ENCODE results near the gene KRT17.
A peak's percentile ranks its signal among the peaks of the same experiment; 100 is the strongest.
"Not testable (repeated sequence)": the region's sequence is repeated elsewhere in the genome, so short reads cannot be mapped to it uniquely, and the experiment has no call there.

Gene KRT17

DNA sequence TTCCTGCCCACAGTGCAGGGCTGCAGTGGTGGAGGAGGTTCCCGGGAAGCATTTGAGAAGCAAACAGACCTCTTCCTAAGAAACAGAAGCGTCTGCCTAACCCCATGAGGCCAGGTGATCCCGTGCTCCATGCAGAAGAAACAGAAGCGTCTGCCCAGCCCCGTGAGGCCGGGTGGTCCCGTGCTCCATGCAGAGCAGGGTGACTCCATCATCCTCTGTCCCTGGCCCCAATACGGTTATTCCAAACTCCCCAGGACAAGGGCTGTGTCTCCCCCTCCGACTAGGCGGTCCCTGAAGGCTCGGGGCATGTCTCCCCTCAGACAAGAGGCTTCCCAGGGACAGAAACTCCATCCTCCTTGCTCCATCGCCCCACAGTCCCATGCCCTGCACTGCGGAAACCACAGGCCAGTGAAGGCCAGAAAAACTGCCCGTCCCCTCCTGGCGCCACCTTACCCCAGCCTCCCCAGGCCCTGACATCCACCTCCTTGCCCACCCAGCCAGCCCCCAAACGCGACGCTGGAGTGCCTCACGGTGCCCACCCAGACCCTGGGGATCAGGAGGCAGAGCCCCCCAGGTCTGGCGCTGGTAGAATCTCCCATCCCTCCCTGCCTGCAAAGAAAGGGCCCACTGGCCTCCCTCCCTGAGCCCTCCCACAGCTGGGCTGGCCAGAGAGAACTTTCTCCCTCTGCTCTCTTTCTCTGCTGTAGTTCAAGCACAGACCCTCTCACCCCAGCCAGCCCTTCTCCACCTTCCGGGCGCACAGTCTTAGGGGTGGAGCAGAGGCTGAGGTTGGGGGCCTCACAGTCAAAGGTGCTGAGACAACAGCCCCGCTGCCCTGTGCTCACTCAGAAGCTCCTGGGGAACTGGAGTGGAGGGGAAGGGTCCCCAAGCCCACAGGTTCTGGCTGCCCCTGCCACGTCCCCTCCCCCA lies 30.6 kb upstream of the KRT17 start:
- DNase-seq (ENCODE audit: low read depth in 2 of 2, low spot score in 1 of 2) = no peak

DNA sequence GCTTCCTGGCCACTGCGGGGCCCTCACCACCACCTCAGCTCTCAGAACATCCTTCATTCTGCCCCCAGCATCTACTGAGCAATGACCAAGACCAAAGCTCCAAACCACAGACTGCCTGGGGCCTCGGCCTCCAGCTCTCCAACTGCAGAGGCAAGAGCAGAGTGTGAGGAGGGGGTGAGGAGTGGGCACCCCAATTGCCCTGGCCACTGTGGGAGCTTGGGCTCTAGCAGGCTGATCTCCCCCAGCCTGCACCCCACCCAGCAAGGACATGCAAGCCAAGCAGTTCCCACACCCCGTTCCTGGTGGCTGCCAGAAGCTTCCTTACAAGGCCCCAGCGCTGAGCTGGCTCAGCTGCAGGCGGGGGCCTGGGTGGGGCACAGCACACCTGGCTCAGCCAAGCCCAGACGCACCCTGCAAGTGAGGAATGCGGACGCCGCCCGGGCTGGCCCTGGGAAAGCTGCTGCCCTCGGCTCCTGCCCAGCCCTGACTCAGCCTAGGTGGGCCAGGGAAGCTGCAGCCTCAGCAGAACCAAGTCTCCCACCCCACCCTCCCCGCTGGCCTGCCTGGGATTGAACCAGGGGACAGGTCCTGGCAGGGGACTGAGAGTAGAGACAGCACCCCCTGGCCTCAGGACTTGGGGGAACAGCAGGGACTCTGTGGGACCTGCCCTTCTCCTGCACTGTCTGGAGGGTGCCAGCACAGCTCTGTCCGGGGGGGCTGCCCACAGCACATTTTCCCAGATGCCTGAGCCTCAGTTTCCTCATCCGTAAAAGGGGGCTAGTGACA lies 29.7 kb upstream of the KRT17 start:
- no peak for DNase-seq (ENCODE audit: low read depth in 2 of 2, low spot score in 1 of 2)

DNA sequence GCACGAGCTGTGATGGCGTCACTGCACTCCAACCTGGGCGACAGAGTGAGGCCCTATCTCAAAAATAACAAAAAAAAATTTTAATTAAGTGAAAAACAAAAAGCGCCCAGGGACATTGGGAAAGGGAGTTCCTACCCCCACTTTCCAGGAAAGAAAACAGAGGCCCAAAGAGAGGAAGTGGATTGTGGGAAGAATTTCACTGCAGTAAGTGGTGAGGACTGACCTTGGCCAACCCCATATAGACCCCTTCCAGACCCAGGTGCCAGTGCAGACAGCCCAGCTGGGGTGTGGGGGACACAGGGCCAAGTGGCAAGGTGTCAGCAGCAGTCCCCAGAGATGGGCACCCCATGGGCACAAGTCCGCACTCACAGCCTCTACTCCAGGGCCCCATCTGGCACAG lies 29.0 kb upstream of the KRT17 start:
- DNase-seq (ENCODE audit: low read depth in 2 of 2, low spot score in 1 of 2) = no peak

DNA sequence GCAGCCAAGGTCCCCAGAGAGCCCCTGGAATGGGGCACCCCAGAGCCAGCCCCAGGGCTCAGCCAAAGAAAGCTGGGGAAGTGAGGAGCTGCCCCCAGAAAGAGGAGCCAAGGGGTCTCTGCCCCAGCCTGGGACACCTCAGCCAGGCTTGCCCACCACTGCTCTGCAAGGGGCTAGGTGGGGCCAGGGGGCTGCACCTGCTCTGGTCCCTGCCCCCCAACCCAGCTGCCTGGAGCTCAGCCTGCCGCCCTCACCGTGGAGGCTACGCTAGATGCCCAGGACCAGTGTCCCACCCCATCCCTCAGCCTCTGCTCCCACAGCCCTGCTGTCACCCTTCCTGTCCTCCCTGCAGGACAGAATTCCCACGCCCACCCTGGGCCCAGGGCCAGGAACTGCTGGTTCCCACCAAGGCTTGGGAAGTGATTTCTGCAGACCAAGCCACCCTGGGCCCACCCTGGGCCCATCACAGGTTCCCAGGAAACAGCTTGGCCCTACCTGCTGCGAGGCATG lies 28.1 kb upstream of the KRT17 start:
- no peak for DNase-seq (ENCODE audit: low read depth in 2 of 2, low spot score in 1 of 2)

DNA sequence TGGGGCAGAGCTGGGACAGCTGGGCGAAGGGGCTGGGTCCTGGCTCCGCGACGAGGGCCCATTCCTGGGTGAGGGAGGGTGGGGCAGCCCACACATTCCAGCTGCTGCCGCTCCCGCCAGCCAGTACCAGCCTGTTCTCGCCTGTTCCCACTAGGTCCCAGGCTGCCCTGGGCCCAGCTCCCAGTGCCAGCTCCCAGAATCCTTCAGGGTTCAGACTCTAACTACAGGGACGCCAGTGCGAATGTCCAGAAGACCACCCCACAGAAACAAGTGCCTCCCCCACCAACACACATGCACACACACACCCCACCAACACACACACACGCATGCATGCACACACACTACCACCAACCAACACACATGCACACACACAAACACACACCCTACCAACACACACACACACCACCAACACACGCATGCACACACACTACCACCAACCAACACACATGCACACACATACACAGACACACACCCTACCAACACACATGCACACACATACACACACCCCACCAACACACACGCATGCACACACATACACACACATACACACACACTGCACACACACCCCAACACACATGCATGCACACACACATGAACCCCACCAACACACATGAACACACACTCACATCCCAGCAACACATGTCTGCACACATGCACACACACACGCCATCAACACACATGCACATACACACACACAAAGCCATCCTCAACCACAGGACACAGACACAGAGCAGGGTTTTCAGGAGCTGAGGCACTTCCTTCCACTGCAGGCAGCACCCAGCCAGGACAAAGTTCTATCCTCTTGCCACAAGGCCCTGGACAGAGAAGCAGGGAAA lies 27.5 kb upstream of the KRT17 start:
- no peak for DNase-seq (ENCODE audit: low read depth in 2 of 2, low spot score in 1 of 2)

DNA sequence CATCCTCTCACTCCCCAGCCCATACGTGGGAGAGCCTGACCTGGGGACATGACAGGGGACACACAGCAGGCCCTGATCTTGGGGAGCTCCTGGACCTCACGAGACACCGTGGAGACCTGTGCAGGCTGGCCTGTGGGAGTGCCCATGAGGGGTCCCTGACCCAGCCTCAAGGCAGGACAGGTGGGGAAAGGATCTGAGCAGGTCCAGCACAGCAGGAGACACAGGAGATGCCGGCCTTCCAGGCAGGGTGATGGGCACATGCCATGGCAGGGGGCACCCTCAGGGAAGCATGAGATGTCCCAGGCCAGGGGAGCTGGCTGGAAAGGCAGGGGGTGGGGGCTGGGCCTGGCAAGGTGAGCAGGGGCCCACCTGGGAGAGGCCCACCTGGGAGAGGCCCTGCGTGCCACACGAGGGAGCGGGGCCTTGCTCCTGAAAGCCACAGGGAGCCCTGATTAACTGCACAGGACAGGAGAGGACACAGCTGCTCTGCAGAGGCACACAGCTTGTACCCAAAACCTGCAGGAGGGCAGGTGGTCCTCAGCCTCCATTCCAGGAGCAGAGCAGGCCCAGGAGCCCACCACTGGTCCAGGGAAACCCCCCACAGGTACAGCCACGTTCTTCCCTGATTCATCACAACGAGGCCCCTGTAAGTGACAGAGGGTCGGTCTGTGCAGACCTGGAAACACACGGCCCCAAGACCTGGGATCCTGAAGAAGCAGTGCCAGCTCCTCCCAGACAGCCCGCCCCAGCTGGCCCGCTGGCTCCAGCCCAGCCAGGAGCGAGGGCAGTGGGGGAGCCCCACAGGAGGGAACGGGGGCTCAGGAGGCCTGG lies 26.6 kb upstream of the KRT17 start:
- no peak for DNase-seq (ENCODE audit: low read depth in 2 of 2, low spot score in 1 of 2)

DNA sequence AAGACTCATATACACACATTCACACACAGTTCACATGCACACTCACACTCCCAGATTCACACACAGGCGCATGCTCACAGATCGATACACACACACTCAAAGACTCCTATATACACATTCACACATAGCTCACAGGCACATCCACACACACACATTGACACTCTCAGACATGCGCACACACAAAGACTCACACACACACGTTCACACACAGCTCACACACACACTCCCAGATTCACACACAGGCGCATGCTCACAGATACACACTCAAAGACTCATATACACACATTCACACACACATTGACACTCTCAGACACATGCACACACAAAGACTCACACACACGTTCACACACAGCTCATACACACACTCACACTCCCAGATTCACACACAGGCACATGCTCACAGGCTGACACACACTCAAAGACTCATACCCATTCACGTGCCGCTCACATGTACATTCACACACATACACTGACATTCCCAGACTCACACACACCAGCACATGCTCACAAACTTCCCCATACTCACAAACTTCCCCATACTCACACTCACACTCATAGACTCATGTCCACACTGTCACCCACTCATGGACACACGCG lies 25.6 kb upstream of the KRT17 start:
- DNase-seq (ENCODE audit: low read depth in 2 of 2, low spot score in 1 of 2) = no peak

DNA sequence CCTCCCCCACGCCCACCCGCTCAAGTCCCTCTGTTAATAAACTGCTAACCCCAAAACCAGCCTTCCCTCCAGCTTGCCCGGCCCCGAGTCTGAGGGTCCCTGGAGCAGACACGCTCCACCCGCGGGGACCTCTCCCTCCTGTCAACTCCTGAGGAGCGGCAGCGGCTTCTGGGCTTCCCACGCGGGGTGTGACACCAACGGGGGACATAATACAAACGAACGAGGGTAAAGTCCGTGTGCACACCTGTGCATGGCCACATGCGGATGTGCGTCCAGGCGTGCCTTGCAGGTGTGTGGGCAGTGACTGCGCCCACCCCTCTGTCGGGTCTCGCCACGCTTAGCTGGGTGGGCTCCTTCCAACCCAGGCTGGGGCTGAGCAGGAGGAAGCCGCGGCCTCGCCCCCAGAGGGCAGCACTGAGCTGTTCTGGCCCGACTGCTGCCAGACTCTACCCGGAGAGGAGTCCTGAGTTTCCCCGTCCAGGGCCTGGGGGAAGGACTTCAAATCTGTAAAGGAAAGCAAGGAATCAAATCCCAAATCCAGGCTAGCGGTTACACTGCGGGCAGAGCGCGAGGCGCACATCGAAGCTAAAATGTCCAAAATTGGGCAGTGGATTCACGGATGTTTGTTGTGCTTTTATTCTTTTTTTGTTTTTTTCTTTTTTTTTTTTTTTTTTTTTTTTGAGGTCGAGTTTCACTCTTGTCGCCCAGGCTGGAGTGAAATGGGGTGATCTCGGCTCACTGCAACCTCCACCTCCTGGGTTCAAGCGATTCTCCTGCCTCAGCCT lies 24.2 kb upstream of the KRT17 start:
- DNase-seq (ENCODE audit: low read depth in 2 of 2, low spot score in 1 of 2) = peak; percentile 53 to 69

DNA sequence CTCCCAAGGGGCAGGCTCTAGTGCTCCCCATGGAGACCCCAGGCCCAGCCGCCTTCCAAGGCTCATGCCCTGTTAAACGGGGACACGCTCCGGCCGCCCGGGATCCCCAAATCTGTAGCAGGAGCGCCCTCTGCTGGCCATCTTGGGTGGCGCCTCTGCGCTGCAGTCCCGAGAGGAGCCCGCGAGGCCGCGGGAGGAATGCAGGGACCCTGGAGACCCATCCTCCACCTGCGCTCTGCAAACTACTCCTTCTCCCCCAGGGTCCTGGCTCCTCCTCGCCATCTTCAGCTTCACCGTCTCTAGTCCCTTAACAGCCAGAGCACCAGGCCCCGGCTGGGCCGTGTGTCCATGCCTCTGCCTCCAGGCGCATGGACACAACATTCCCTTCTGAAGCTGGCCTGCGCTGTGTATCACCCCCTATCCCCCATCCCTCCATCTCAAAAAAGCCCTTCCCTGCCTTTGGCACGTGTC lies 23.6 kb upstream of the KRT17 start:
- DNase-seq (ENCODE audit: low read depth in 2 of 2, low spot score in 1 of 2) = peak; percentile 71 to 85

DNA sequence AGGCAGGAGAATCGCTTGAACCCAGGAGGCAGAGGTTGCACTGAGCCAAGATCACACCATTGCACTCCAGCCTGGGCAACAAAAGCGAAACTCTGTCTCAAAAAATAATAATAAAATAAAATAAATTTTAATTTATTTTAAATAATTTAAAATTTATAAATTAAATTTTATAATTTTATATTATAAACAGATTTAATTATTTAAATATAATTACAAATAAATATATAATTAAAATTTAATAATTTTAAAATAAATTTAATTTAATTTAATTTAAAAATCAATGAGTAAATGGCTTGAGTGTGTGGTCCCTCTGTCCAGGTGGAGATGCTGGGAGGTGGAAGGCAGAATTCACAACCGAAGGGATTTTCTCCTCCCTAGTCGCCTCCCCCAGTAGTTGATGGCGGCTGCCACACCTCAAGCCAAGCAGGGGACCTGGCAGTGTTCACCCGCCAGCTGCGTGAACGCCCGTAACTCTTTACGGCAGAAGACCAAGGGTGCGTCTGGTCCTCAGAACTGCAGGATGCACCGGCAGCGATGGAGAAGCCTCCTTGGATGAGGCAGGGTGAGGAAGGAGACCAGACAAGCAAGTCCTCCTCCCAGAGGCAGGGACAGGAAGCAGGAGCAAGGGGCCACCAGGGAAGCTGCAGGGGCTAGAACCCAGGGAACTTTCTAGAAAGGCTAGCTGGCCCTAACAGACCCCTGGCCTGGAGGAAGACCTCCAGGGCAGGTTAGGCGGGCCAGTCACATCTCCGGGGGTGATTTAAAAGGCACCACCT lies 22.9 kb upstream of the KRT17 start:
- no peak for DNase-seq (ENCODE audit: low read depth in 2 of 2, low spot score in 1 of 2)

DNA sequence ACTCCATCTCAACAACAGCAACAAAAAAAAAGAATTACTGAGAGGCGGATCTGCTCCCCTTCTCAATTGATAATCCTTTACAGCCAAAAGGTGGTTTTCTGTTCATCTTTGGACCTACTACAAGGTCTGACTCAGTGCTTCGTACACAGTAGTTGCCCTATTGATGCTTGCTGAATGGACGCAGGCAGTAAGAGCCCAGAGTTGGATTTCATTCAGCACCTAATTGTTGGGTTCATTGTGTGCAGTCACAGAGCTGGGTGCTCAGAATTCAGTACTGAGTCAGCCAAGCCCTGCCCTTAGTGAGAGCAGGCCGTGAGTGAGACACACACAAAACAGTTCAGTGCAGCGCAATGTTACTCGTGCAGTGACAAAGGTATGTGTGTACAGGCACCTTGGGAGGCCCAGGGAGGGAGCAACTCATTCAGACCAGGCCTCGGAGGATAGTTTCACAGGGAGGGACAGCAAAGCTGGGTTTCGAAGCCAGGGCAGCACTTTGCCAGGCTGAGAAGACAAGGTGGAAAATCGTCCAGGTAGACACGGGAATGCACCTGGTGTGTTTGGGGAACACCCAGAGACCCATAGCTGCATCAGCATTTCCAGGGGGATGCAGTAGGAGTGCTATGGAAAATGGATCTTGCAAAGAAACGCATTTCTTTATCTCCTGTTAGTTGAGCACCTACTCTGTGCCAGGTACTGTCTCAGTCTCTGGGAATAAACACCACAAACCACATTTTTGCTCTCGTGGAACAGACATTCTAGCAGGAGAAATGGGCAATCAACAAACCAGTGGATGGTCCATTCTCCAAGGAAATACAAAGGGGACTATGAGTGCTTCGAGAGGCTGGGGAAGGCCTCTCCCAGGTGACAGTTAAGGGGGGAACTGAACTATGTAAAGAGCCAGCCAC lies 18.1 kb upstream of the KRT17 start:
- no peak for DNase-seq (ENCODE audit: low read depth in 2 of 2, low spot score in 1 of 2)

DNA sequence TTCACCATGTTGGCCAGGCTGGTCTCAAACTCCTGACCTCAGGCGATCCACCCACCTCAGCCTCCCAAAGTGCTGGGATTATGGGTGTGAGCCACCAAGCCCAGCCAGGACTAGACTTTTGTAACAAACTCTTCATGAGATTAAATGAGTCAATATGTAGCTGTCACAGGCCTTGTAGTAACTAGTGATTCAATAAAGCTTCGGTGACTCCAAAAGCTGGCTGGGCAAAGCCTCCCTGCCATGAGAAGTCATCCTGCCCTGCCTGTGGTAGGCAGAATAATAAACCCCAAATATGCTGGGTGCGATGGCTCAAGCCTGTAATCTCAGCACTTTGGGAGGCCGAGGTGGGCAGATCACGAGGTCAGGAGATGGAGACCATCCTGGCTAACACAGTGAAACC lies 16.2 kb upstream of the KRT17 start:
- not testable (repeated sequence) for DNase-seq (ENCODE audit: low read depth in 2 of 2, low spot score in 1 of 2)

DNA sequence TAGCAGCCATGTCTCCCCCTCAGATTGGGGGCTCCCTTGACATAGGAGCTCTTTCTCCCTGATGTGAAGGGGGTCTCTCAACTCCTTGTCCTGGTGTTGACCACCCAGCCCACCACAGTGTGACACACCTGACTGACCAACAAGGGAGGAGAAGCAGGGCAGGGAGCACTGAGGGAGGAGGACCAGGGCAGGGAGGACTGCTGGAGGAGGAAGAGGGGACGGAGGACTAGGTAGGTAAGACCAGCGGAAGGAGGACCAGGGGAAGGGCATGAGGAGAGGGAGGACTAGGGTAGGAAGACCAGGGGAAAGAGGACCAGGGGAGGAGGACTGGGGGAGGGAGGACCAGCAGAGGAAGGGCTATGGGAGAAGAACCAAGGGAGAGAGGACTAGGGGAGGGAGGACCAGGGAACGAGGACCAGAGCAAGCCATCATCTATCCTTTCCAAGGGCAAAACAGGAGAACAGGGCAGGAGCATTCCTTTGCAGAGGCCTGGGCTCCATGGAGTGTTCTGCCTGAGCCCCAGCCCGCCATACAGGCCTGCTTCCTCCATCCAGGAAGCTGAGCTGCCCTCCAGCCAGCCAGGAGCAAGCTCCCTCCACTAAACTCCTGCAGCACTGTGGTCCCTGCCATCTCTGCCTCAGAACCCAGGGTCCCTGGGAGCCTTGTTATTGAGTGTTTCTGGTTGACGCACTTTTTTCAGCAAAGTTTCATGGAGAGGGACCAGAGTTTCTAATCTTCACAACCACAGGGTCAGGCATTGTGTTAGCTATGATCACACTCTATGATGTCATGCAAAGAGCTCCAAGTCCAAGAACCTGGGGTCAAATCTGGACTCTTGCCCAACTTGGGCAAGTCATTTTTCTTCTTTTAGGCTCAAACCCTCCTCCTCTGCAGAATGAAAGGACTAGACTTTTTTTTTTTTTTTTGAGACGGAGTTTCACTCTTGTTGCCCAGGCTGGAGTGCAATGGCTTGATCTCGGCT lies 15.4 kb upstream of the KRT17 start:
- DNase-seq (ENCODE audit: low read depth in 2 of 2, low spot score in 1 of 2) = no peak

DNA sequence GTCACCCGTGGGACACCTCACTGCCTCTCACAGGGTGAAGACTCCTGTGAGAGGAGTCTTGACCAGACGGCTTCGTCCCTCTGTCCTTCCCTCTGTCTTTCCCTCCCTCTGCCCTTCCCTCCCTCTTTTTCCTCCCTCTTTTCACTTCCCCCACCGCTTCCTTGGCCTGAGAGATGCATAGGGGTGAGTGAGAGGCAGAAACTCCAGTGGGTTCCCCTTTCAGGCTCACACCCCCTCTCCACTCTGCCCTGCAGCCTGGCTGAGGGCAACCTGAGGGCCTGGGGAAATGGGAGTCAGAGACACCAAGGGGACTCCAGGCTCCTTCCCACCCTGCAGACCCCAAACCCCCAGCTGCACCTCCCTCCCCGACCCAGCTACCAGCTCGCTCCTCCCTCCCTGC lies 14.6 kb upstream of the KRT17 start:
- DNase-seq (ENCODE audit: low read depth in 2 of 2, low spot score in 1 of 2) = no peak

DNA sequence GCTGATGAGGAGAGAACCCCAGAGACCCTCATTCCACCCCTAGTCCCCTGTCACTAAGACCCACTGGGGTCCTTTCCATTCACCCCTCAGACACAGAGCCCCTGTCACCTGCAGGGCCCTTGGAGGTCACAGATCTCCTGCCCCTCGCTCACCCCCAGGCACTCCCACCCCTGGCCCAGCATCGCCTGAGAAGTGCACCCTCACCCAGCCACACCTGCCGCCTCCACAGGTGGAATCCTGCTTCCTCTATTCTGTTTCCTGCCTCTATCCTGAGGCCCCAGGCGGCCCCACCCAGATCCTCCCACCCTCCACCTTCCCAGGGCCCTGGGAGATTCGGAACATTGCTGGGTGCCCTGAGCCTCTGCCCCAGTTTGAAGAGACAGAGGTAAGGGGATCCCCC lies 13.8 kb upstream of the KRT17 start:
- DNase-seq (ENCODE audit: low read depth in 2 of 2, low spot score in 1 of 2) = no peak

DNA sequence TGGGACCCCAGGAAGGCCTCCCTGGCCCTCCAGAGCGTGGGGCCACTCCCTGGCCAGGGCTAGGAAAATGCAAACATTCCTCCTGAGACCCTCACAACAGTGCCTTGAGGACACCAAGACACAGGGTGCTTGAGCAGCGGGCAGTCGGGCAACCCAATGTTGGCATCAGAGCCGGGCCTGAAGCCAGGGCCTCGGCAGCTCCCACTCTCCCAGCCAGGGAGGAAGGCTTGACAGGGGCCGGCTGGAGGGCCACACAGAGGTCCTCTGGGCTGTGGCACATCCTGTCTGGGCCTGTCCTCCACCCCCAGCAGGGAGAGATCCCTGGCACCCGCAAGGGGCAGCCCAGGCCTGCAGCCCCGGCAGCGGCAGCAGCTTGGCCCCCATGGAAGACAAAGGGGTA lies 12.3 kb upstream of the KRT17 start:
- no peak for DNase-seq (ENCODE audit: low read depth in 2 of 2, low spot score in 1 of 2)
